Activated effector memory CD4-positive, alpha-beta T cell treated with anti-CD3 and anti-CD28 coated beads, Interleukin-2, amount 50 U/mL, for 16 hours (primary cell): ENCODE results near the gene IFI27.

Experiments used
- DNase-seq: peaks from one replicate; pipeline ENCODE4 v3.0.0-alpha.2; 2020

The IFI27 gene

DNA sequence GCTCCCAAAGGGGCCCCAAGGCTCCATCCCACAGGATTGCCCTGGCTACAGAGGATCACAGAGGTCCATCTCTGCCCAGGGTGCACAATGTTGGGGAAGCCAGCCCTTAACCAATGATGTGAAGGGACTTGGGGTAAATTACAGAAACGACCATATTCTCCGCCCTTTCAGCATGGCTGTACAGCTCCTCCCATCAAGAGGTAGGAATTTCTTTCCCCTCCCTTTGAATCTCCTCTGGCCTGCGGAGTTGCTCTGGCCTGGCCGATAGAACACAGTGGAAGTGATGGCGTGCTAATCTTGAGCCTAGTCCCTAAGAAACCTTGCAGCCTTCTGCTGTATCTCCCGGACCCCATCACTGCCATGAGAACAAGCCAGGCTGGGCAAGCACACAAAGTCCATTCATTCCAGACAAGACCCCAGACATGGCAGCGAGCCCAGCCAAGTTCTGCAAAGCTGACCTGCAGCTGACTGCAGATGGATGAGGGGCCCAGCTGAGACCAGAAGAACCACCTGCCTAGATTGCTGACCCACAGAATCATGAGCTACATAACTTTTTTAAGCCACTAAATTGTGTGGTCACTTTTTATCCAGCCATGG, 6.9 kb upstream of the IFI27 start:
- no peak for DNase-seq

GRCh38 chr14:94104731-94105130, 5.8 kb upstream of the IFI27 start:
- no peak for DNase-seq

DNA sequence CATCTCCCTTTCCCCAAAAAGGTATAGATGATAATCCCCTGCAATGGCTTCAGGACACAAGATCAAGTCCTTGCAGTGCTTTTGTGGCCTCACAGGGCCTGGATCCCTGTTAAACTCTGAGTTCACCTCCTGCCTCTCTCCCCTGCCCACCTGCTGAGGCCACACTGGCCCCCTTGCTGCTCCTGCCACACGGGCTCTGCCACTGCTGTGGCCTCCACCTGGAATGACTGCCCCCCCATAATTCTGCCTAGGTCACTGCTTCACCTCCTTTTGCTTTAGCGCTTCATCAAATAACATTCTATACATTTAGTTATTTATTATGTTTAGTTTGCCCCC, 653 bp upstream of the IFI27 start:
- DNase-seq = no peak

DNA sequence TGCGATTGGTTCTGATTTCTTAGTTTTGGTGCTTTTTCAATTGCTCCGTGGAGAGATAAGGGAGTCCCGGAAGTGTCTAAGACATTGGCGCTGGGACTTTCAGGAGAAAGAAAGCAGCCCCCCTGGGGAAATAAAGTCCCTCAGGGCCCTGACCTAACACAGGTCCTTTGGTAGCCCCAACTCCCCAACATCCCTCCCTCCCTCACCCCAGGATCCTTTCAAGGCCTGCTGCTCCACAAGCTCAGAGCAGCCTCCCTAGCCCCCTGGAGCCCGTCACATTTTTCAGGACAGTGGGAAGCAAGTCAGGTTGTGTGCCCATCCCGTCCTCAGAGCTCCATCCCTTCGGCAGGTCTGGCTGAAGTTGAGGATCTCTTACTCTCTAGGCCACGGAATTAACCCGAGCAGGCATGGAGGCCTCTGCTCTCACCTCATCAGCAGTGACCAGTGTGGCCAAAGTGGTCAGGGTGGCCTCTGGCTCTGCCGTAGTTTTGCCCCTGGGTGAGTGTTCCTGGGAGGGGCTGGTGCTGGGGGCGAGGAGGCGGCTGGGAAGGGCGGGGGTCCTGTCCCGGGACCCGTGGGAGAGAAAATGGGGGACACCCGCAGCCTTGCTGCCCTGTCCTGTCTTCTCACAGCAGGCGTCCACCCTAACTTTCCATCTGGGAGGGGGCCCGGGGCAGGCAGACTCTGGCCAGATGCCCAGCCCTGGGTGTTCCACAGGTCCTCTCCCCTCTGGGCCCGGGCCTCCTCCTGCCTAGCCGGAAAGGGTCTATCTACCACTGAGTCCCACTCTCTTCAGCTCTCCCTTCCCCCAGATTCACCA, 950 bp downstream of the IFI27 start:
- DNase-seq = no peak

- DNase-seq = peak; percentile 45
These were observed 2.1 kb downstream of the IFI27 start for GRCh38 chr14:94112513-94113063.

DNA sequence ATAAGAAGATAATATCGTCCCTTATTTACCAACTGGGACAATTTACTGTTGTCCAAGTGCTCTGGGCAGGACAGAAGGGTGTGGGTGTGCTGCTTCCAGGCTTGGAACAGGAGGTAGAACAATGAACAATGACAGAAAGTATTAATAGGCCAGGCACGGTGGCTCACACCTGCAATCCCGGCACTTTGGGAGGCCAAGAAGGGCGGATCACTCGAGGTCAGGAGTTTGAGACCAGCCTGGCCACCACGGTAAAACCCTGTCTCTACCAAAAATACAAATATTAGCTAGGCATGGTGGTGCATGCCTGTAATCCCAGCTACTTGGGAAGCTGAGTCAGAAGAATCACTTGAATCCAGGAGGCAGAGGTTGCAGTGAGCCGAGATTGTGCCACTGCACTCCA, 2.5 kb downstream of the IFI27 start:
- DNase-seq = no peak

DNA sequence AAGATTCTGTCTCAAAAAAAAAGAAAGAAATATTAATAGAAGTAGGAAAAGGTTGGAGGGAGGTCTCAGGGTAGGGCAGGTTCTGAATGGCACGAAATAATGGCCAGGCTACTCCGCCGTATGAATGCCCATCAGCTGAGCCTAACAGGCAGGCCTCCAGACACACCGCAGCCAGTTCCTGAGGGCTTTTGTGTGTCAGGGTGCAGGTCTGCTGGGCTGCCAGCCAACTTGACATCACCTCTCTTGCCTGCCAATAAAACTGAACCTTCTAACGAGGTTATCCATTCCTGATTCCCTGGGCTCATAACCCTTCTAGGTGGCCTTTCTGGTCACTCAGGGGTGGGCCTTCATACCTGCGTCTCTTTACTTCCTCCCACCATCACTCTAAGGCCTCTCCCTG, 3.0 kb downstream of the IFI27 start:
- DNase-seq = no peak

DNA sequence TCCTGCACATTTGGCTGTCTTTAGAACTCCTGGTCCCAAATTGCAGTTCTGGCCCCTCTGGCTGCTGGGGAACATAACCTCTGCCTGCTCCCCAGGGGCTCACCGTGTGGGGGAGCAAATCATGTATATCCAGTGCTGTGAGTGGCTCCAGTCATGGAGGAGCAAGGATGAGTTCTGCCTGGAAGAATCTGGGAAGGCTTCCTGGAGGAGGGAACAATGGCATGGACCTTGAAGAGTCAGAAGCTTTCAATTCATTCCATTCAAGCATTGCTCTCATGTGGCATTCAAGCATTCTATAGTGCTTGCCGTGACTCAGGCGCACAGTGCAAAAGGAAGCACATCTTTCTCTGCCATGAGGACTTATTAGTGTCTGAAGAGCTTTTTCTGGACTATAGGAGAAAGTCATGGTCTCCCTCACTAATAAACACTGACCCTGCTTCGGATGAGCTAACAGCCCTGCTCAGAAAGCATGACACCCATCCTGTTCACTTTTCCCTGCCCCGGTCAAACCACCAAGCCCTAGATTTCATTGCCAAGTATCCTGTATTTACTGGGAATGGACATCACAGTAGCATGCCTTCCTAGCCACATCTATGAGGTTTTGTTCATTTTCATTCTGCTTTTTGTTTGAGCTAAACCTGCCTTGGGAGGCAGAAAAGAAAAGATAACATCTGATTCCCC, 3.5 kb downstream of the IFI27 start:
- peak; percentile 33 for DNase-seq

DNA sequence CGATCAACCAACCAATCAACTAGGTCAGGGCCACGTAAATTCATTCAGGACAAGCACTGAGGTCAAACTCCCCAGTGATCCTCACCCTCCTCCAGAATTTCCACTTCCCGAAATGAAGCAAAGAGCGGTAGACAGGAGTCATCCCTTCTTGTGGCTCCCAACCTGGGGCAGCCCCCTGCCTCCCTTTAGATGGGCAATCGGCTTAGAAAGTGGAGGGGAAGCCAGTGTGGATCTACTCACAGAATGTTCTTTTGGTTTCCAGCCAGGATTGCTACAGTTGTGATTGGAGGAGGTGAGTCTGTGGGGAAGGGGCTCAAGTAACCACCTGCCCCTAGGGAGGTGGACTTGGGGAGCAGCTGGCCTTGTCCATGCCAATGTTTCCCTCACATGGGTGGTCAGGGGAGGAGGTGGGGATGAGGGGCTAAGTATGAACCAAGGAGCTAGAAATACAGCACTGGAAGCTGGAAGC, 4.1 kb downstream of the IFI27 start:
- peak; percentile 6 for DNase-seq

DNA sequence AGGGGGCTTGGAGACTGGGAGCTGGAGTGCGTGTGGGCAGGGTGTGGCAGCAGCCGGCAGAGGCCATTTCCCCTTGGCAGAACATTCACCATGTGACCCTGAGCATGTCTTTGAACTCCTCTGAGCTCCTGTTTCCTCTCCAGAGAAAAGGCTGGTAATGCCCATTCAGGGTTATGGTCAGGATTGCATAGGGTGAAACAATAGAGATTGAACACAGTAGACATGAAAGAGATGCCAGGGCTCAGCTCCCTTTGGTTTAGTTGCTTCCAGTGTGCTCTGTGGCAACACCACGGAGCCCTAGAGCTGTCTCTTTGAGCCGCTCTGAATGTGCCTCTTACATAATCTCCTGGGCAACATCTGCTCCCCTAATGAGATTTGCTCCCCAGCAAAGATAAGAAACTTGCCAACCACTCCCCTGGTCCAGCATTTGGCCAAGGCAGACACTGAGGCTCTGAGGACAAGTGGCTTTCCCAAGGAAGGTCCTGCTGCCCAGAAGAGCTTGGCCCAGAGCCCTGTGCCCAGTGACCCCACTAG, 4.6 kb downstream of the IFI27 start:
- peak; percentile 25 for DNase-seq

GRCh38 chr14:94115631-94116030, 5.1 kb downstream of the IFI27 start:
- DNase-seq = peak; percentile 37

GRCh38 chr14:94116701-94117100, 6.2 kb downstream of the IFI27 start:
- DNase-seq = peak; percentile 44

- peak; percentile 45 for DNase-seq
These were observed 7.3 kb downstream of the IFI27 start for GRCh38 chr14:94117856-94118255.

DNA sequence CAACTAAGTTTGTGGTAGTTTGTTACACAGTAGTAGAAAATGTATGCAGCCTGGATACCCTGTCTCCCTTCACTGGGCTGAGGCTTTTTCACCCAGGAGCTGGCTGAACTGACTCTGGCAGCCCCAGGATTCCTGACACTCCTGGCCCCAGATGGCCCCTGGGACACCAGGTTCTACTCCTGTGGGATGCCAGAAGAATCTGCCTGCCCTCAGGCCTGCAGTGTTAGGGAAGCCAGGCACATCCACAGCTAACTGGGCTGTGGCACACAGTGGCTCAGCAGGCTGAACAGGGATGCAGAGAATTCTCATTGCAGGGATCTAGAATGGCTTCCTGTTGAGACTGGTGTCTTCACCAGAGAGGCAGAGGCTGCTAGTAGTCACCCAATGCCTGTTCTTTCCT, 8.5 kb downstream of the IFI27 start:
- DNase-seq = peak; percentile 43

- peak; percentile 13 for DNase-seq
These were observed 10.3 kb downstream of the IFI27 start for GRCh38 chr14:94120667-94121340.

GRCh38 chr14:94121485-94121884, 10.9 kb downstream of the IFI27 start:
- peak; percentile 30 for DNase-seq

DNA sequence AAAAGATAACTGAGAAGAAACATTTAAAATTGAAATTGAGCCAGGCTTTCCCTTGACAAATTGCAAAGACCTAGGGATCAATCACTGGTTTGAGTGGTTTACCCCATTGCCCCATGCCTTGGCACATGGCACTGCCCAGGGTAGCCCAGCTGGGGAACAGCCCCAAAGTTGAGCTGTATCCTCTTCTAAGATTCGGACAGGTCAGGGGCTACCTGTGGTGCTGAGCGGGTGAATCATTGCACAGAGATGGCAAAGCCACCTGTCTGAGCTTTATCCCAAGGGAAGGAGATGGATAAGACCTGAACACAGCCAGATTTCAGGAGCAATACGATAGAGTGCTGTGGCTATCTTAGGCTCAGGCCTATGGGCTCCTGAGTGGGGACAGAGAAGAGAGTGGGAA, 11.9 kb downstream of the IFI27 start:
- DNase-seq = peak; percentile 25

DNA sequence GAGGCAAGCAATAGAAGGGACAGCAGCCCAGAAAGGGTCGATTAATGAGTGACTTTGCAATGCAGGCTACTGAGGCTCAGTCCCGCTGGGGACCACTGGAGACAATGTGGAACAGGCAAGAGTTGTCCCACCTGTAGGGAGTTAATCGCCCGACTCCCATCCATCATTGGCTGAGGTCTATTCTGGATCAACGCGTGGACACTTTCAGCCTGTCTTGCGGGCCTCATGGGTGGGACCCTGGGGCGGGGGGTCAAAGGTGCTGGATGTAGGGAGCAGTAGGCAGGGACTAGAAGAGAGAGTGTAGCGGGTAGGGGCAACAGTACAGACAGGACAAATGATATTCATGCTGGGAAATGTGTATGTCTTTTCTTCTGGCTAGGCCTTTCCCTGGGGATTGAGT, 12.8 kb downstream of the IFI27 start:
- DNase-seq = peak; percentile 36

GRCh38 chr14:94123868-94124267, 13.3 kb downstream of the IFI27 start:
- peak; percentile 36 for DNase-seq

- DNase-seq = peak; percentile 17
These were observed 14.2 kb downstream of the IFI27 start for GRCh38 chr14:94124582-94125377.

- DNase-seq = peak; percentile 43
These were observed 15.3 kb downstream of the IFI27 start for GRCh38 chr14:94125659-94126418.

DNA sequence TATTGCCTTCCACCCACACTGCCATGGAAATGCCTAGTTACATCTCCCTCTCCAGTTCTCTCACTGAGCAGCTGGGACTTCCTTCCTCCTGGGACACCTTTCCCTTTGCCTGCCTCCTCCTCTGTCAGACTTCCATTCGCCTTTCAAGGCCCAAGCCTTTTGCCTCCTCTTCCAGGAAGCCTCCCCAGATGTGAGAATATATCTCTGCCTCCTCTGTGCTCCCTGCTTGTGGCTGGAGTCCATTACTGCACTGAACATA, 15.8 kb downstream of the IFI27 start:
- DNase-seq = no peak
